ENCODE measurements around the gene CAMSAP1. TPM values are rescaled to one million over a fixed set of nuclear protein-coding genes. Genes with fewer than 3 reads are reported as not detected.

The CAMSAP1 gene
- total RNA-seq, 1 experiment from 2014 or later: 16.7 TPM

- no peaks in the 10 kb centered on the region for H4K20me1 ChIP-seq (ENCODE audit: insufficient read depth)
- POLR2A ChIA-PET (ENCODE audit: unreplicated experiment): interaction anchor here (0.6 kb wide), 1 partner anchor 435 kb away, joined by 3 read pairs; no protein-coding TSS in a partner anchor
- H3K36me3 ChIP-seq (ENCODE audit: low read depth): no peaks in the 10 kb centered on the region
- TF ChIP-seq CTCF (conservative IDR thresholded peaks at IDR 0.05) (no peak), EZH2 (IDR thresholded peaks at IDR 0.05; ENCODE audit: low read depth) (no peak)
- H3K27me3 ChIP-seq (ENCODE audit: insufficient read depth, low read depth): no peaks in the 10 kb centered on the region
- H3K9me2 ChIP-seq (ENCODE audit: insufficient read depth): no peaks in the 10 kb centered on the region
- BruUV-seq (replicated peaks): no TSS peak
- intact Hi-C loops (cut with micrococcal nuclease; ENCODE audit: unreplicated experiment): no loop called here
- no peaks in the 10 kb centered on the region for H3K79me2 ChIP-seq (ENCODE audit: low read depth)
- no peaks in the 10 kb centered on the region for H3K4me1 ChIP-seq (replicated peaks; ENCODE audit: insufficient read depth)
- CTCF ChIA-PET: no interaction called here
- no peak for DNase-seq
- no peak overlapping the region for H2AFZ ChIP-seq
- H3K4me2 ChIP-seq: no peak overlapping the region
- no peak overlapping the region for H3K27ac ChIP-seq
- H3K9me3 ChIP-seq (ENCODE audit: insufficient read depth, low read depth): no peaks in the 10 kb centered on the region
- no peaks in the 10 kb centered on the region for H3F3A ChIP-seq (ENCODE audit: insufficient read depth, low read depth)
- H3K4me3 ChIP-seq: no peak overlapping the region
These were observed 20.9 kb upstream of the CAMSAP1 start for GRCh38 chr9:135928074-135928730.

- TF ChIP-seq CTCF (conservative IDR thresholded peaks at IDR 0.05): no peak
- no peak for TF ChIP-seq EZH2 (IDR thresholded peaks at IDR 0.05; ENCODE audit: low read depth)
- Histone ChIP-seq H3K4me2 (peak overlapping the region; percentile 34), H3K9me2 (ENCODE audit: insufficient read depth) (no peaks in the 10 kb centered on the region), H3K36me3 (ENCODE audit: low read depth) (no peaks in the 10 kb centered on the region), H3K79me2 (ENCODE audit: low read depth) (no peaks in the 10 kb centered on the region), H2AFZ (no peak overlapping the region), H3K9me3 (ENCODE audit: insufficient read depth, low read depth) (no peaks in the 10 kb centered on the region), H3F3A (ENCODE audit: insufficient read depth, low read depth) (no peaks in the 10 kb centered on the region), H4K20me1 (ENCODE audit: insufficient read depth) (no peaks in the 10 kb centered on the region), H3K27ac (no peak overlapping the region), H3K27me3 (ENCODE audit: insufficient read depth, low read depth) (no peaks in the 10 kb centered on the region), H3K4me3 (no peak overlapping the region), H3K4me1 (replicated peaks; ENCODE audit: insufficient read depth) (no peaks in the 10 kb centered on the region)
- ChIA-PET CTCF (no interaction called here), POLR2A (ENCODE audit: unreplicated experiment) (interaction anchor here (0.6 kb wide), 1 partner anchor 436 kb away, joined by 3 read pairs; no protein-coding TSS in a partner anchor)
- intact Hi-C loops (cut with micrococcal nuclease; ENCODE audit: unreplicated experiment): no loop called here
- BruUV-seq (replicated peaks): no TSS peak
- no peak for DNase-seq
These were observed 20.1 kb upstream of the CAMSAP1 start for GRCh38 chr9:135927195-135928013.

GRCh38 chr9:135926402-135927194 lies 19.3 kb upstream of the CAMSAP1 start:
- CTCF ChIA-PET: no interaction called here
- BruUV-seq (replicated peaks): no TSS peak
- peak; percentile 83 to 91 for DNase-seq
- Histone ChIP-seq H3K9me2 (ENCODE audit: insufficient read depth) (no peaks in the 10 kb centered on the region), H3K4me3 (no peak overlapping the region), H3K27ac (no peak overlapping the region), H4K20me1 (ENCODE audit: insufficient read depth) (no peaks in the 10 kb centered on the region), H2AFZ (no peak overlapping the region), H3K9me3 (ENCODE audit: insufficient read depth, low read depth) (no peaks in the 10 kb centered on the region), H3K4me2 (peak overlapping the region; percentile 34), H3K79me2 (ENCODE audit: low read depth) (no peaks in the 10 kb centered on the region), H3F3A (ENCODE audit: insufficient read depth, low read depth) (no peaks in the 10 kb centered on the region), H3K36me3 (ENCODE audit: low read depth) (no peaks in the 10 kb centered on the region), H3K4me1 (replicated peaks; ENCODE audit: insufficient read depth) (no peaks in the 10 kb centered on the region), H3K27me3 (ENCODE audit: insufficient read depth, low read depth) (no peaks in the 10 kb centered on the region)
- POLR2A ChIA-PET (ENCODE audit: unreplicated experiment): no interaction called here
- intact Hi-C loops (cut with micrococcal nuclease; ENCODE audit: unreplicated experiment): no loop called here
- TF ChIP-seq EZH2 (IDR thresholded peaks at IDR 0.05; ENCODE audit: low read depth) (no peak), CTCF (conservative IDR thresholded peaks at IDR 0.05) (no peak)

Measured in PC-9 (cell line).